GM19397 (cell line): ENCODE measurements around the gene FOSL1.
"Not testable (repeated sequence)": the region's sequence is repeated elsewhere in the genome, so short reads cannot be mapped to it uniquely, and the experiment has no call there.

Source experiments
- ATAC-seq: cut with Tn5 transposase; IDR thresholded peaks from one replicate; pipeline ENCODE4 v1.9.1; 2021; ENCODE audit warnings: mild to moderate bottlenecking, moderate library complexity; ENCODE audit not compliant: unreplicated experiment

FOSL1 gene

DNA sequence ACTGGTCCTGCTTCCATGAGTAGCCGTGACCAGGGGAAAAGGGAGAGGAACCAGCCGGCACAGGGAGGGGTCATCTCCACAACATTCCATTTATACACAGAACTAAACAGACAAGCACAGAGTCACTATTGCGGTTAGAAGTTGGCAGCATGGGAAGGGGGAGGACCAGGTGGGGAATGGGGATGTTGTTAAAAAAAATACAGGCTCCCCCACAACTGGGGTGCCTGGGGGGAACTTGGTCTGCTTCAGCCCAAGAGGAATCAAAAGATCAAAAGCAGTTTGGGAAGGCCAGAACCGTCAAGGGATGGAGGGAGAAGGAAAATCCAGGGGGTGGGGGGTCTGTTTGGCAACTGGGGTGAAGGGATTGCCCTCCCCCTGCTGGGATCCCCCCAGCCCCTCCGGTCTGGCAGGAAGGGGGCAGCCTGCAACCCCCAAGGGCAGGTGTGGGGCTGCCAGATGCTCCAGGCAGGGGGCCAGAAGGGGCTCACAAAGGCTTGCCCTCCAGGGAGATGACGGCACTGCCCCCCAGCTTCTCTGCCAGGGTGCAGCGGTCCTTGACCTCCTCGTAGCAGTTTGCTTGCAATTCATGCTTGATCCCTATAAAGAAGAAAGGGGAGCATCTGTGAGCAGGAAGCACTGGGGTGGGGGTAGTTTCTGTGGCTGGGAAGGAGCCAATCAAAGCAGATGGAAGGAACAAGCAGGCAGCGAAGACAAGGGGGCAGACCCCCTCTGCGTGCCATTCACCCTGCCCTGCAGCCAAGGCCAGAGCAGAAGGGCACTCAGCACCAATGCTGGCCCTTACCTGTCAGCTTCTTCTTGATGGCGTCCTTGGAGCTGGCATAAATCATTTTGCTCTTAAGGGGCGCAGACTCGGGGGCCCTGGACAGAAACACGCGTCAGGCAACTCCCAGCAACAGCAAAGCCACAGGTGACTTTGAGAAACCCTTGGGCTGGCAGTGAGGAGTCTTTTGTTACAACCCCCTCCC lies 45.0 kb downstream of the FOSL1 start:
- no peak for ATAC-seq

DNA sequence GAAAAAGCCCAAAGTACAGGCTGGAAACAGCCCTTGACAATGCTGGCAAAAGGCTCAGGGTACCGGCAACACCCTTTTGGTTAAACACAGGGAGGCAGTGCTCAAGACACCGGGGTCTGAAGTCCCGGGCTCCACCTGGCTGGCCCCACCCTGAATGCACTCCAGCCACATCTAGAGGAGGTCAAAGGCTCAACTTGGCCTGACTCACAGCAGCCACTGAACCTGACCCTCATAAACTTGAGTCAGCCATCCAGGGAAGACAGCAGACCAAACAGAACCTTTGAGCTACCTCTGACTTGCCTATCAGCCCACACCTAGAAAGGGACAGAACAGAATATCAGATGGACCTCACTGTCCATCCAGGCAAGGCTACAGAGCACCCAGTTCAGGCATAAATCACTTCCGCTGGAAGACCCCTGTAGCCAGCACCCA lies 46.0 kb downstream of the FOSL1 start:
- no peak for ATAC-seq

DNA sequence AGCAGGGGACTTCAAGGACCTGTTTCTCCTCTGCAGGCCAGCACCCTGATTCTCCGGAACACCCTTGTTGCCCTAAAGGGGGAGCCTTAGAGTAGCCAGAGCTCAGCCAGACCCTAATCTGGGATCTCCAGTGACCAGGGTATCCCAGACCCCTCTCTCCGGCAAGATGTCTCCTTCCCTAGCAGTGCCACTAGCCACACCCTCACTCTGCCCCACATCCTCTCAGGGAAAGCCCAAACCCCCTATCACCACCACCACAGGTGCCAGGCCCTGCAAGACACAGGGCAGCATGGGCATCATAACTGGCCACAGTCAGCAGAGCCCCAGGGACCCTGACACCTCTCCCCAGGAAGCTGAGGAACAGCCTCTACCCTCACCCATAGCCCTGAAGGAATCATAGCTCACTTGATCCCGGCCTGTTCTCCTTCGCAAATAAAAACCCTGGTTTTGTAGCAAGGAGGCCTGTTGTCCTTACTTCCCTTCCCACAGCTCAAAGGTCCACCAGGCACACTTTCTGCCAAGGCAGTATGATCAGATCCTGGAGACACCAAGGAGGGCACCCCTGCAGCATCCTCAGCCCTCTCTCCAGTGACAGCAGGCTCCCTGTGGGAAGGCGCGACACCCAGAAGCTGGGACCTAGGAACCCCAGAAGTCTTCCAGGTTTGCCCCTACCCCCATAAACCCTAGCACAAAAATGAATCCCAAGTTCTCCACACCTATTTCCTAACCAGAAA lies 46.8 kb downstream of the FOSL1 start:
- no peak for ATAC-seq

DNA sequence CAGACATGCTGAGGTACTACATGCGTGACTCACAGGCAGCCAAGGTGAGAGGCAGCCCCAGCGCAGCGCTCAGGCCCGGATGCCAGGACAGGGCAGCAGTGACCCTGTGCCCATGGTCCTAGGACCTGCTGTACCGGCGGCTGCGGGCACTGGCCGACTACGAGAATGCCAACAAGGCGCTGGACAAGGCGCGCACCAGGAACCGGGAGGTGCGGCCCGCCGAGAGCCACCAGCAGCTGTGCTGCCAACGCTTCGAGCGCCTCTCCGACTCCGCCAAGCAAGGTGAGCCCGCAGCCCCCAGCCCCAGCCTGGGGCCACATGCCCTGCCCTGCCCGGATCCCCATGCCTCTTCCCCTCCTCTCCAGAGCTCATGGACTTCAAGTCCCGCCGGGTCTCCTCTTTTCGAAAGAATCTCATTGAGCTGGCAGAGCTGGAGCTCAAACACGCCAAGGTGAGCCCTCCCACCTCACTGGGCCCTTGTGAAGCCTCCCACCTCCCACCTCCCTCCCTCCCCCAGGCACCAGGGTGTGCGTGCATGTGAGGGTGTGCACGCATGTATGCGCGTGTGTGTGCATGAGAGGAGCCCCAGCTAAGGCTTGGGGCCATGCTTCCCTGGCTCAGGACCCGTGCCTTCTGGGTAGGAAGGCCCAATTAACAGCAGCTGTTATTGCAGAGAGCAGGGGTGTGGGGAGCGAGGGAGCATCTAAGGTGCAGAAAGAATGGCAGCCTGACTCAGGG lies 47.5 kb downstream of the FOSL1 start:
- no peak for ATAC-seq

DNA sequence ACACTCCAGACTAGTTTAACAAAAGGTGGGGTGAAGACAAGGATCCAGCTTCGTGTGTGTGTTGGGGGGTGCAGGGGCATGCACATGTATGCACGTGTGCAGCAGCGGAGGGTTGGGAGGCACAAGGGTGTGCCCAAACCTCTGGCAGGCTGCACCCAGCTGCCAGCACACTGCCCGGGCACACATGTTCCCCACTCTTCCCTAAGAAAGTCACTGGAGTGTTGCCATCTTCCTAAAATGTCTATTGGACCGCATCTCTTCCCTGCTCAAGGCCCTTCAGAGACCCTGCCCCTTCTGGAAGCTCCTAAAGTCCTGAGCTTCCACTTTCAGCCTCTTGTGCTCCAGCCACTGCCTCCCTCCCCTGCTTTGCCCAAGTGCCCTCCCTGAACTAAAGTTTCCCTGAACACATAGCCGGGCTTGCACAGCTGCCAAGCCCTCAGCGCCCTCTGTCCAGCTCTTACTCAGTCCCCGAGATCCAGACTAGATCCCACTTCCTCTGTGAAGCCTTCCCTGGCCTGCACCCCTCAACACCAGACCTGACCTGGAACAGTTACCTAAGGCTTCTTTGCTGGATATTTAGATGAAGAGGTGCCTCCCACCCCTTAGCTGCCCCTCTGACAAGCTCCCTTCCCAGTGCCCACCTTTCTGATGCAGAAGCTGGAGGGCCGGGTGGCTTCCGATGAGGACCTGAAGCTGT lies 48.2 kb downstream of the FOSL1 start:
- ATAC-seq, result no peak

DNA sequence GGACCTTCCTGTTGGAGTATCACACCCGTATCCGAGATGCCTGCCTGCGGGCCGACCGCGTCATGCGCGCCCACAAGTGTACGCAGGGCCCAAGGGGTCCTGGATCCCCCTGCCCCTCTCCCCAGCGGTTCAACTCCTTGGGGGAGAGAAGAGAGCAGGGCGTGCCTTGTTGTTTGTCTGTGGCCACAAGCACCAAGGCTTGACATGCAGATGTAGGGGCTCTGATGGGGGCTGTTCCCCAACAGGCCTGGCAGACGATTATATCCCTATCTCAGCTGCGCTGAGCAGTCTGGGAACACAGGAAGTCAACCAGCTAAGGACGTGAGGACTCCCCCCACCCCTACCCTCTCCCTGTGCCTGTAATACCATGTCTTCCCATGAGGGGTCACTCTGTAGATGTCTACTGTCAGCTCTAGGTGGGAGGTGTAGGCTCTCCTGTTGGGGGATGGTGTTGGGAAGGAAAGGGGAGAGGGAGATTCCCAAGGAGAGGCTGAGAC lies 49.1 kb downstream of the FOSL1 start:
- ATAC-seq, result no peak

DNA sequence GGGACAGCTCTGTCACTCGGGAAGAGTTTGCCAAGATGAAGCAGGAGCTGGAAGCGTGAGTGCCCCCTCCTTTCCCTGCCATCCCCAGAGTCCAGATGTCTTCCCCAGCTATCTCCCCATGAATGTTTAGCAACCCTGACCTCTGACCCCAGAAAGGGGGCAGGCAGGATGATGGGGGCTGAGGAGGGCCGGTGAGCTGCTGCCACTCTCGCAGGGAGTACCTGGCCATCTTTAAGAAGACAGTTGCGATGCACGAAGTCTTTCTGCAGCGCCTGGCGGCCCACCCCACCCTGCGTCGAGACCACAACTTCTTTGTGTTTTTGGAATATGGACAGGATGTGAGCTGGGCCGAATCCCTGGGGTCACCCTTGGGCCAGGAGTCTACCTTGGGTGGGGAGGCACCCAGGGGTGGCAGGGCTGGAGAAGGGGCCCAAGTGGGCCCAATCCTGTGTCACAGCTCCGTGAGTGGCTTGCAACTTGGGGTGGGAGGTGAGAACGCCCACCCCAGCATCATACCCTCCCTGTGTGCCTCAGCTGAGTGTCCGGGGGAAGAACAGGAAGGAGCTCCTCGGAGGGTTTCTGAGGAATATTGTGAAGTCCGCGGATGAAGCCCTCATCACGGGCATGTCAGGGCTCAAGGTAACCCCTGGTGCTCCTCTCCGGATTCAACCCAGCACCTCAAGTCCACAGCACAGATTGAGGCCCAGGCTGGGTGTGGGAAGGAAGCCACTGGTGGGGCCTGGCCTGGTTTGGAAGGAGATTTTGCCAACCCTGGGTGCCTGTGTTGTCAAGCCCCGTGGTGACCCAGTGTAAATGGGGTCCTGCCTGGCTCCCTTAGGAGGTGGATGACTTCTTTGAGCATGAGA lies 49.7 kb downstream of the FOSL1 start:
- ATAC-seq, result no peak

DNA sequence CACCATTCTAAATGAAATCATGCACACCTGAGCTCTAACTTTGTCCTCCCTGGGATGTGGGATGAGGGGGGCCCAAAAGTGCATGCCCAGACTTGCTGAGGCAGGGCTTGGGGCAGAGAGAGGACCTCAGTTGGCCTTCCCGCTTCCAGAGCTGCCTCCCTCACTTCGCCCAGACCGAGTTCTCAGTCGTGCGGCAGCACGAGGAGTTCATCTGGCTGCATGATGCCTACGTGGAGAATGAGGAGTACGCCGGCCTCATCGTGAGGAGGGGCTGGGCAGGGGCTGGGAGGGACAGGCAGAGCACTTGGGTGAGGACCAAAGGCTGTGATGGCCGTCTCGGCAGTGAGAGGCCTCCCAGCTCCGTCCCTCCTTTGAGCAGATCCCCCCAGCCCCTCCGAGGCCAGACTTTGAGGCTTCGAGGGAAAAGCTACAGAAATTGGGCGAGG lies 50.4 kb downstream of the FOSL1 start:
- ATAC-seq, result no peak

DNA sequence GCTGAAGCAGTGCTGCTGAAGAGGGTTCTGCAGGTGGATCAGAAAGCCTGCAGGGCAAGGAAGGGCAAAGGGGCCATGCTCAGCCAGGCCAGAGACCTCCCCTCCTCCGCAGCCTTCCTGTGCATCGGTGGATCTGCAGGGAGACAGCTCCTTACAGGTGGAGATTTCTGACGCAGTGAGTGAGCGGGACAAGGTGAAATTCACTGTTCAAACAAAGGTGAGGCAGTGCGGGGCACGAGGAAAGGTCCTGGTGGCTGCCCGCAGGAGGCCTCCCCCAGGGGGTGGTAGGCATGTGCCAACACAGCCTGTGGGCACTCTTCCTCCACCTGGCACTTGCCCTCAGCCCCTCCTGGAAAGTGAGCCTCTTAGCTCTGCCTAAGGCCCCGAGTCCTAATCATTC lies 50.8 kb downstream of the FOSL1 start:
- ATAC-seq, result no peak

DNA sequence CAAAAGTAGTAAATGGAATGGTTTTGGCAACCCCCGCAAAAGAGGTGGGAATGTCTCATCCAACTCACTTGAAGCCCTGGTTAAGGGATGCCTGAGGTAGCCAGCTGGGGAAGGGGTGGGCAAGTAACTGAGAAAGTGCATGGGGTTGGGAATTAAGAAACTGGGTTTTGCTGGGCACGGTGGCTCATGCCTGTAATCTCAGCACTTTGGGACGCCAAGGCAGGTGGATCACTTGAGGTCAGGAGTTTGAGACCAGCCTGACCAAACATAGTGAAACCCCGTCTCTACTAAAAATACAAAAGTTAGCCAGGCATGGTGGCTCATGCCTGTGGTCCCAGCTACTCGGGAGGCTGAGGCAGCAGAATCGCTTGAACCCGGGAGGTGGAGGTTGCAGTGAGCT lies 51.5 kb downstream of the FOSL1 start:
- ATAC-seq, result not testable (repeated sequence)

DNA sequence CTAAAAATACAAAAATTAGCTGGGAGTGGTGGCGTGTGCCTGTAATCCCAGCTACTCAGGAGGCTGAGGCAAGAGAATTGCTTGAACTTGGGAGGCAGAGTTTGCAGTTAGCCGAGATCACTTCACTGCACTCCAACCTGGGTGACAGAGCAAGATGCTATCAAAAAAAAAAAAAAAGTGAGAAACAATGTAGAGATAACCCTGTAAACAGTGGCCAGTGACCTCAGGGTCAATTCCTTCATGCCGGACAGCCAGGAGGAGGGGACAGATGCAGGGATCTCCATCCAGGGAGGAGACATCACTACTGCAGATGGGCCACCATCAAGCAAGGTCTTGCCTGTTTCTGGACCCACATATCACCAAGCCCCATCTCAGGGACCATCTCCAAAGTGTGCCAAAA lies 52.4 kb downstream of the FOSL1 start:
- ATAC-seq, result no peak

DNA sequence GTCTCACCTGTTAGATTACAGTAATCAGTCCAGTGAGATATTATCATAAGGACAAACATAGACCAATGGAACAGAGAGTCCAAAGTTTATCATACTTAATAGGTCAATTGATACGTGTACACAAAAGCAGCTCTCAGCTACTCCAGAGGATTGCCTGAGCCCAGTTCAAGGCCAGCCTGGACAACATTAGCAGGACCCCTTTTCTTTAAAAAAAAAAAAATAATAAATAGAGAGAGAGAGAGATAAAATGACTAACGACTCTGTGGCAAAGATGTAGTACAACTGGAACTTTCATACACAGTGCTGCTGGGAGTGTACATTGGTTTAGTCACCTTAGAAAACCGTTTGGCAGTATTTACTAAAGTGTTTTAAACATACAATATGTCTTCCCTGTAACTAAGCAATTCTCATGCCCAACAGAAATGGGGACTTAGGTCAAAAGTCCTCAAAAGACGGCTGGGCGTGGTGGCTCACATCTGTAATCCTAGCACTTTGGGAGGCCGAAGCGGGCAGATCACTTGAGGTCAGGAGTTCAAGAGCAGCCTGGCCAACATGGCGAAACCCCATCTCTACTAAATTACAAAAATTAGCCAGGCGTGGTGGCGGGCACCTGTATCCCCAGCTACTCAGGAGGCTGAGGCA lies 55.8 kb downstream of the FOSL1 start:
- no peak for ATAC-seq

DNA sequence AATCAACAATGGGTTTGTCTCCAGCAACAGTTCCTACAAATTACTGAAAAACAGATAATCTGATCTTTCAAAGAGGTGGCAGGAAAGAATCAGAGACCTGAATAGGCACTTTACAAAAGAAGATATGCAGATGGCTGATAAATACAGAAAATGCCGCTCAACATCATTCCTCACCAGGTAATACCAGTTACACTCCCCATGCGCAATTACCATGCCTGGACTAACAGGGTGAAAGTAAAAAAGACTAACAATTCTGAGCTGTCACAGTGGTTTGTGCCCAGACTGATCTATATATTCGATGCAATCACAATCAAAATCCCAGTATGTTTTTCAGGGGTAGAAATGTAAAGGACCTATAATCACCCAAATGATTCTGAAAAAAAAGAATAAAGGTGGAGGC lies 56.4 kb downstream of the FOSL1 start:
- ATAC-seq, result no peak

DNA sequence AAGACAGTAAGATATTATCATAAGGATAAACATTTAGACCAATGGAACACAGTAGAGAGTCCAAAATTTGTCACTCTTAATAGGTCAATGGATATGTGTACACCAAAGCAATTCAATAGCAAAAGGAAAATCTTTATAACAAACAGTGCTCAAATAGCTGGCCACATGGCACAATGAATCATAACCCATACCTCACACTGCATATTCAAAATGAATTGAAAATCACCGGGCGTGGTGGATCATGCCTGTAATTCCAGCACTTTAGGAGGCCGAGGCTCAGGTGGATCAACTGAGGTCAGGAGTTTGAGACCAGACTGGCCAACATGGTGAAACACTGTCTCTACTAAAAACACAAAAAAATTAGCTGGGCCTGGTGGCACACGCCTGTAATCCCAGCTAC lies 58.0 kb downstream of the FOSL1 start:
- no peak for ATAC-seq
